Bone marrow (tissue), 2 donors: ENCODE results near the gene APP.
"Not testable (repeated sequence)": the region's sequence is repeated elsewhere in the genome, so short reads cannot be mapped to it uniquely, and the experiment has no call there.

Source experiments
- DNase-seq, 2 donors: peaks; one replicate each; lab custom pipeline; 2025; lab: John Stamatoyannopoulos, UW

The APP gene

DNA sequence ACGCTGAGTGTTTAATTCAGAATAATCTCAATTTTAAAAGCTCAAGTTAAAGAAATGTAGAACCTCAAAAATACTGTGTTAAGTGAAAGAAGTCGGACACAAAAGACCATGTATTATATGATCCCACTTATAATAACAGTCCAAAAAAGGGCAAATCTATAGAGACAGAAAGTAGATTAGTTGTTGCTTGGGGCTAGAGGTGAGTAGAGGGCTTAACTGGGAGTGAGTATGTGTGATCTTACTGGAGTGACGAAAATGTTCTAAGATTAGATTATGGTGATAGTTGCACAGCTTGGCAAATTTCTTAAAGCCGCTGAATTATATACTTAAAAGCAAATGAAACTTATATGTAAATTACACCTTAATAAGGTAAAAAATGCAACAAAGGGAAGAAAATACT lies 150.5 kb downstream of the APP start:
- no peak for DNase-seq

DNA sequence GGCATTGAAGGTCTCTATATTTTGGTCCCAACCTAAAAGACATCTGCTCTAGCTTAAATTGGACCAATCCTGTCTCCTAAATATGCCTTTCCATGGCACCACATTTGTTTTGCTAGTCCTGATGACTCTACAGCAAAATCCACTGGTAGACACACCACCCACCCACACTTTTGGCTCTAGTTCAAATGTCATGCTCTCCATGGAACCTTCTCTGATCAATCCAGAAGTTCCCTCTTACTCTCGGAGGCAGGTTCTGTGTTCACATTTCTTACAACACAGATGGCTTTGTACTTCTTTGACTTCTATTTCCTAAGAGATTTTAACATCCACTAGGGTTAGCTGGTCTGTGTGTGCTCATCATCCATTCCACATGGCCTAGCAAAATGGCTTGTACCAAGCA lies 151.3 kb downstream of the APP start:
- DNase-seq: no peak

DNA sequence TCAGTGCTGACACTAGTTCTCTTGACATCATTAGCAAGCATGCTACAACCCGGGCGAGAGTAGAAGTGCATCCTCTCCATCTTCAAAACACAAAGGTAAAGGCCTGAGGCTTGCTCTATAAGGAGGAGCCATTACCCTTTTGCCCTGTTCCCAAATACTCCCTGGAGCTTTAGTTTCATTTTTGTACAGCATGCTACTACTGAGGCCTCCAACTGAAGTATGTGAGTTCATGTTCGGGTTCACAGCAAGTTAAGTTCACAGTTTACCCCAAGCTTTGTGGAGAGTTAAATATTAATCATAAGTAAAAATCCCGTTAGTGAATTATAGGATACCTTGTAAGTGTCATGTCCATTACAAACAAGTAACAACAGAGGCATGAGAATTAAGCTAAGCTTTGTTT lies 156.6 kb downstream of the APP start:
- DNase-seq: no peak

DNA sequence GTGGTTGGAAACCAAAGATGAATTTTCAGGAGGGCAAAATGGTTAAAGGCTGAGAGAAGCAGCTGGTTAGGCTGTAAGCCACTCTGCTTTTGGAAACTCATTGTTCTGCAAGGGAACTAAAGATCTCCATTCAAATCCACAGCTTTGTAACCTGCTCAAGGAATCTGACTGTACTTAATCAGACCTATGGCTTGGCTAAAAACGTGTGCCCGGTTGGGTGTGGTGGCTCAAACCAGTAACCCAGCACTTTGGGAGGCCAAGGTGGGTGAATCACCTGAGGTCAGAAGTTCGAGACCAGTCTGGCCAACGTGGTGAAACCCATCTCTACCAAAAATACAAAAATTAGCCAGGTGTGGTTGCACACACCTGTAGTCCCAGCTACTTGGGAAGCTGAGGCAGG lies 158.1 kb downstream of the APP start:
- not testable (repeated sequence) for DNase-seq

DNA sequence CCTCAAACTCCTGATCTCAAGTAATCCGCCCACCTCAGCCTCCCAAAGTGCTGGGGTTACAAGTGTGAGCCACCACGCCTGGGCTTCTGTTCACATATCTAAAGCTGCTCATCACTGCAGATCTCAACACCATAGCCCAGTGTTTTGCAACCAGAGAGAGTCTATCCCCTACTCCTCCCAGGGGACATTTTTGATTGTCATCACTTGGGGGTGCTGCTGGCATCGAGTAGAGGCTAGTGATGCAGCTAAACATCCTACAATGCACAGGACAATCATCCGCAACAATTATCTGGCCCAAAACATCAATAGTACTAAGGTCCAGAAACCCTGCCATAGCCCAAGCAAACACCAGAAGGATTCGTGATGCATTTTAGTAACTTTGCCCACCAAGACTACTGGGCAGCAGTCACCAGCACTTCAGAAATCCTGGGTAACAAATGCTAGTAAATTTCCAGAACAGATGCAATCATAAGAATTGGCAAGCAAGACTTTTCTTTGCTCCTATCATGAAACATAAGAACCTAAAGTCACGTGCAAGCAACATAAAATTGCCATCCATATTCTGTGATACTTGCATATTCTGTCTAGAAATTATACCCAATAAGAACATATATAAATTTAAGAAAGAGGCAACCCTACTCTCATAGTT lies 159.2 kb downstream of the APP start:
- no peak for DNase-seq

DNA sequence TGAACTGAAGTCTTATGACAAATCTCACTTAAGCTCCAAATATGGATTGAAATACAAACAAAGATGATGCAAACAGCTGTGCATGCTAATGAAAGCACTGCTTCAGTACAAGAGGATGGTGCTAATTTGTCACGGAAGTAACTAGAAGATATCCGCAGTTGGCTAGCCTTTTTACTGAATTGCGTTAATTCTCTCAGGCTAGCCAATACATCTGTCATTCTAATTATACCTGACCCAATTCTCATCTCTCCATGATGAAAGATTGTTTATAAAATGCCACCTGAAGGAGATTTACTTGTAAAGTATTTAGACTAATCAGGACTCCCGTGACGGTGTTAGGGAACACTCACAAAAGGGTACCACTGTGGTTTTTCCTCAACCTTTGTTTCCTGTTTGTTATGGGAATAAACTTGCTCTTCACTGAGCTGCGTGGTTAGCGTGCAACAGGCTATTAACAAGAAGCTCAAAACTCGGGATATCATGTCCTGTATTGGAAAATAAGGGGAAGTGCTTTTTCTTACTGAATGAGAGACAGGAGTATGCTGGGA lies 162.5 kb downstream of the APP start:
- DNase-seq: no peak

DNA sequence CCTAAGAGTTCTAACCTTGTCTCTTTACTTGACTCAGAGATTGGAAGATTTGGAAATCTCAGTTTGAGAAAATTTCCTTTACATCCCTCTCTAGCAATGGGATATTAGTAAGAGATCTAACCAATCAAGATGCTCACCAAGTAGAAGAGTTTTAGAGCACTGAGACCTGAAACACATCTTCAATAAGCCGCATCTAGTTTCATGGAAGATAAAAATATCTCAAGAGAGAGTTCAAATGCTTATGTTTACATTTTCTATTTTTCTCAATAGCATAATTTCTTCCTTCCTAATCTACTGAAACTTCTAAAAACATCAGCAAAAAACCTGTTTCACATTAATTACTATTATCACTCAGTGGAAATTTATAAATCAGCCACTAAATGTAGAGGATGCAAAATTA lies 165.1 kb downstream of the APP start:
- DNase-seq: no peak

DNA sequence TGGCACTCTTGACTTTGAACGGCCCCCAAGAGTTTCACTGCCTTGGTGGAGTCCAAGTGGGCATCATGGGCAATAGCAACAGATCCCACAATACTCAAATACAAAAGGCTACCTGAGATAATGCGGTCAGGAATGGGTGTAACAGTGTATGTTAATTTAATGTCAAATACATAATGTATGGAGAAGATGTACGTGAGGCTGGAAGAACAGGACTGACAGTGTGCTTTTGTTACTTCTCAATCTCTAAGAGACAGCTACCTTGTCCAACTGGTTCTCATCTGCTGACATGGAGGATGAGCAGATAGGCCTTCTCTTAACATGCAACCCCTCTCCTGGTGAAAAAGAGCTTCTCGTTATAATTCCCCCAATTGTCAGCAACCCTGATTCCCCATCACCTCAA lies 167.2 kb downstream of the APP start:
- DNase-seq: no peak

DNA sequence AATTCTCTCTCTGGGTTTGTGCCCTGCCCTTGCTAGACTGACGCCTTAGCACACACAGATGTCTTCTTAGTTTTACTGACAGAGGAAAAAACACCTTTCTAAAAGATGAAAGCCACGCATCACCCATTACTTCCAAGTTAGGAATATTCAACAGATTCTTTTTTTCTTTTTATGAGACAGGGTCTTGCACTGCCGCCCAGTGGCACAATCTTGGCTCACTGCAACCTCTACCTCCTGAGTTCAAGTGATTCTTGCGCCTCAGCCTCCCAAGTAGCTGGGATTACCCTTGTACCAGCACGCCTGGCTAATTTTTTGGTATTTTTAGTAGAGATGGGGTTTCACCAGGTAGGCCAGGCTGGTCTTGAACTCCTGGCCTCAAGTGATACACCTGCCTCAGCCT lies 169.2 kb downstream of the APP start:
- no peak for DNase-seq

DNA sequence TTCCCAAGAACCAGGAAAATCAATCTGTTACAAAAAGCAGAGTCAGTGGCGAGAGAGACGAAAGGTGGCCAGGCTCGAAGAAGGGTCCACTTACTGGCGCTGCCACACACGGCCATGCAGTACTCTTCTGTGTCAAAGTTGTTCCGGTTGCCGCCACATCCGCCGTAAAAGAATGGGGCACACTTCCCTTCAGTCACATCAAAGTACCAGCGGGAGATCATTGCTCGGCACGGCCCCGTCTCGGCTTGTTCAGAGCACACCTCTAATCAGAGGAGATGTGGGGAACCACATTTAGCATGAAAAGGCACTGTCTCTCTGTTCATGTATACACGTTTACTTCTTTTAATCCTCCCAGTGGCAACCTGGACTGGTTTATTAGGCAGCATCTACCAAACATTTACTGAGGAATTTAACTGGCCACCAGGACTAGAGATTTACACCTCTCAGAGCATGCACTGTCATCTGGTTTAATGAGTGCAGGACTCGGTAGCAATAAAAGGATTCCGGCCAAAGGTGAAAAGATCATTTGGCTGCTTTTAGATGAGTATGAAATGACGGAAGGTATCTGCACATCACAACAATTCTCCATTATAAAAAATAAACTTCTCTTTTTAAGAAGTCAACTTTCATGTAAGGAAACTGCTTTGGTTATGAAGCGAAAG lies 170.5 kb downstream of the APP start:
- DNase-seq: no peak

DNA sequence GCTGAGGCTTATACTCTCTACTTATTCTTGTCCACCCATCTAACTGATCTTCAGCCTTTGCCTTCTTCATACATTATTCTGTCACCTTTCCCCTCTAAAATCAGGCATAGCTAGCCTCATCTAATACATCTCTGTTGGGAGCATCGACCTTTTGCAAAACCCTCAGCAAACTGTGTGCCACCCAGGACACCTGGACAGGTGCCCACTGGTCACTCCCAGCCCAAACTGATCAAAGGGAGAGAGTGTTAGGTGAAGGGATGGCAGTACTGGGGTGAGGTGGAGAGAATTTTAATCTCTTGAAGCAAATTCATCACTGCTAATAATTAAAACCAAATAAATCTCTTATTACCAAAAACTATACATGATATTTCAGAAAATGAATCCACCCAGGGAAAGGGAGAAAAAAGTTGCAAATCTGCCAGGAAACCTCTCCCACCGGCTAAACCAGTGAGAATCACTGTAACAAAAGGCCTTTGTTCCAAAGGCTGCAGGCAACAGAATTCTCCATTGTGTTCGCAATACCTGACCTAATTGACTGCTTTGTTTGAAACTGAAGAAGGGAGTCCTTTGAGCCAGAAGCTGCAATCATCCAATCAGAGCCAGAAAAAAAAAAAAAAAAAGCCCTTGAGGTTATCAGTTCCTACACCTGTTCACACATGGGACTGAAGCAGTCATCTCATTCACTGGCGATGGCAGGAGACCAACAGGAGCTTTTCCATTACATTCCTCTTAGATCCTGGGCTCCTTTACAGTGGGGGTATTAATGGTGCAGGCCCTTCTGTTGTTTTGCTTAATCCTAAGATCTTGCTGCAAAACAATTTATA lies 172.6 kb downstream of the APP start:
- DNase-seq: no peak

DNA sequence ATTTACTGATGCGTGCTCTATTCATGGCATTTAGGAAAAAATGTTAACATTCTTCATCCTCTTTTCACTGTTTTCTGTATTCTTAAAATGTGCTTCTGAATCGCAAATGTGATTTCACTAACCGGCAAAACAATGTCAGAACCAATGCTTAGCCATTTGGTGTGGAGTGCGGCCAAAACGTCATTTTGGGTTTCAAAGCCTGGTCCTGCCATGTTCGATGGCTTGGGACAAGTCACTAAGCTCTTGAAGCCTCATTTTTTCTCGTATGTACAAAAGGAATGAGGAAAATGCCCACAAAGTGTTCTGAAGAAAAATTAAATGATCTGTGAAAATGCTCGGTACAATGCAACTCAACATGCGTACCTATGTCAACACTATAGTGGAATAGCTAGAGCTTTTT lies 175.3 kb downstream of the APP start:
- no peak for DNase-seq

DNA sequence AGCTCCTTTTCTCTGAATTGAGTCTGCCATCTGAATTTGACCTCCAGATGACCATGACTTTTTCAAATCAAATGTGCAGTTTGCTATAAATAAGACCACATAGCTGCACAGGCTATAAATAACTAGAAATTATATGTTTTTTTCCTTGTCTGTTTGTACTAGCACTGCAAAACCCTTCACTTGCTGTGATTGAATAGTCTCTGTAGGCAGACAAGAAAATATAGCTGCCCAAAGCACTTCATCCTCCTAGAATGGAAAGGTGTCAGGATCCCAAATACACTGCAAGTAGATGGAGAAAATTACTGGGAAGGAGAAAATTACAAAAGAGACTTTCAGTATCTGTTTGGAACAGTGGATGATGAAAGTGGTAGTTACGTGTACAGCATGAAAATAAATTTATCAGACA lies 175.8 kb downstream of the APP start:
- no peak for DNase-seq

DNA sequence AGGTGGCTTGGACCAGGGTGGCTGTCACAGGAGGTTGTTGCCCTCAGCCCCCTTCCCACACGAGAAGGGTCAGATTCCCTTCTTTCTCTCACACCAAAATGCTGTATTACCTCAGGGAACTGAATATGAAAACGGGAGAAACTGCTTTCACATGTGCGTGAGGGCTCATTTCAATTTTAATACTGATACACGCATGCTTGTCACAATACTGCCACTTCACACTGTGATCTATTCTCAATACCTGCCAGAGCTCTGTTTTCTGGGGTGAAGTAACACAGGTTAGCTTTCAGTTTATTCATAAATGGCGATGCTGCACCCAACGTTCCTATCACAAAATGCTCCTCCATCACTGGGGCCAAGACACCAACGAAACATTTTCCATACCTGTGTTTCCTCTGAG lies 181.8 kb downstream of the APP start:
- DNase-seq: no peak

DNA sequence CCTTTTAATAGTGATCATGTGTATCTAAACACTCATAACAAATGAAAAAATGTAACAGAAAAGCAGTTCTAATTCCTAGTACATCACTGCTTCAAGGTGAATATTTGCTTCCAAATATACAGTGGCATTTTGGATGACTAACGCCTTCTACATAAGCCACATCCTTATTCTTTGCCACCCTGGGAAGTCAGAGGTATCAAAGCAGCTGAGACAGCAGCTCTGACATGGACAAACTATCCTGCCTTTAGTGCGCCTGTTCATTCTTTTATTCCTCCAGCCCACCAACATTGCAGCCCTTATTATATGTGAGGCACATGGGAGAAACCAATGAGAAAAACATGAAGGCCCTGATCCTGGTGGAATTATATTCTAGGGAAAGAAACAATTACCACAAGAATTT lies 183.0 kb downstream of the APP start:
- DNase-seq: no peak

DNA sequence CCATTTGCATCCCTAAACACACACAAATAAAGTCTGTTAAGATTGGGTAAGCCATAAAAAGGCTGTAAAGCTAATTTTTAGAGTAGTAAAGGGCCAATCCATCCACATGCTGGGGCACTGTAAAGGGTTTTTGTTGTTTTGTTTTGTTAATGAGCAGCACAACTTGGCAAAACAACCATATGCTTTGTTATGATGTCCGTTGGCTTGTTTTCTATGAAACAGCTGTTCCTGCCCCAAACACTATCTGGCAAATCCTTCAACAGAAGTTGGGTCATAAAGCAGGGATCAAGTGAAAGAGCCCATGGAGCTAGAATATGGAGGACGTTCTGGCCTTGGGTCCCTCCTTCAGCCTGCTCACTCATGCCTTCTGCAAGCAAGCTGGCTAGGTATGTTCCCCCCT lies 183.6 kb downstream of the APP start:
- no peak for DNase-seq

DNA sequence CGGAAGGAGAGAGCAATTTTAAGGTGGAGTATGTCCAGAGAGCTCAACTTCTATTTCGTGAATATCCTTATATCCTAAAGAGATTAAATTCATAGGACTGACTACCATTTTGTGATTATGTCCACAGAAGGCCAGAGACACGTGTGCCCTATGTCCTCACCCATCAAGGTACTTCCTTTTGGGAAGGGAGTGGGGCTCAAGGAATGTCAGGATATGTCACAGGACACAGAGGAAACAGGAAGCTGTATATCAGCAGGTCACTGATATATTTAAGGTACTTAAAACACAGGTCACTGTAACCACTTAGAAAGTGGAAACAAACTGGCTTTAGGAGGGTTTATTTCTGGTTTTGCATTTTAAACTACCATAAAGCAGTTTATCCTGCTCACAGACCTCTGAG lies 184.6 kb downstream of the APP start:
- DNase-seq: no peak

DNA sequence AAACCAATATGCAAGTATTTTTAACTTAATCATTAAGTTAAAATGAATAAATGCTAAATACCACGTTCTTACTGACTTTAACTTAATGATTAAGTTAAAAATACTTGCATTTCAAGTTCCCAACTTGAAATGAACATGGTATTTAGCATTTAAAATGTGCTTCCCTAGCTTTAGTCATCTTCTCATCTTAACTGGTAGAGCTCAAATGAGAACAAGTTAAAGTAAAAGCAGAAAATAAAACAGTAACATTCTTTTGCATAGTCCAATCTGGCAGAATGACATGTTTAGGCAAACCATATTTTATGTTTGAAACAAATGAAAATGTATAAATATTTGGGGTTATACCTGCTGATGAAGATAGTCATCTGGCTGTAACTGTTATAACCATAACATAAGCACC lies 186.0 kb downstream of the APP start:
- no peak for DNase-seq

DNA sequence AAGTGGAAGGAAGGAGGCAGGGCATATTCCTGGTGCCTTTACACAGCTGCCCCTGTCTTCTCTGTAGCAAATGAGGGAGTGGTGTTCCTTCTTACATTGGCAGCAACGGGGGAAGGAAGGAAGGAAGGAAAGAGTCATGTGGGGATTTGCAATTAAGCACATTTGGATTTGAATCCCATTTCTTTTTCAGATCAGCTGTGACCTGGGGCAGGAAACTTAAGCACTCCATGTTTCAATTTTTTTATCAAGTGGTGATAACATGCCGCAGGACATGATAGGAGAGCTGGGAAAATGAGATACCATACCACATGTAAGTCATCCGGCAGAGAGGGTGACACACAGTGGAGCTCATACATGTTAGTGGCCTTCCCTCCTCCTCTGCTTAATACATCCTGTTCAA lies 186.8 kb downstream of the APP start:
- no peak for DNase-seq

DNA sequence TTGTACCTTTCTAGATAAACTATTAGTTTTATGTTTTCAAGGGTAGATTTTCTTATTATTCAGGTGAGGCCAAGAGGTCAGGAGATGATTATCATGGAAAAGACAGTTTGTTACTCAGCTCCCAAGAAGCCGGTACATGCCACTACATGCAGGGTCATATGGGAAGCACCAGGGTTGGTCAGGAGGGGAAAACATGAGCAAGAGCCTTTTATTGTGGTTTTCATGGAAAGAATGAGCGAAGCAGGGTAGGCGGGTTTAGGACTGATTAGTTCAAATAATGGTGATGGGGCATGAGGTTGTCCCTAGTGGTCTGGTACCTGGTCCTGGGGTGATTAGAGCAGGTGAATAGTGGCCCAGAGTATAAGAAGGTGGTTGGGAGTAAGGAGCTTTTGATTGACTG lies 189.9 kb downstream of the APP start:
- DNase-seq: no peak

DNA sequence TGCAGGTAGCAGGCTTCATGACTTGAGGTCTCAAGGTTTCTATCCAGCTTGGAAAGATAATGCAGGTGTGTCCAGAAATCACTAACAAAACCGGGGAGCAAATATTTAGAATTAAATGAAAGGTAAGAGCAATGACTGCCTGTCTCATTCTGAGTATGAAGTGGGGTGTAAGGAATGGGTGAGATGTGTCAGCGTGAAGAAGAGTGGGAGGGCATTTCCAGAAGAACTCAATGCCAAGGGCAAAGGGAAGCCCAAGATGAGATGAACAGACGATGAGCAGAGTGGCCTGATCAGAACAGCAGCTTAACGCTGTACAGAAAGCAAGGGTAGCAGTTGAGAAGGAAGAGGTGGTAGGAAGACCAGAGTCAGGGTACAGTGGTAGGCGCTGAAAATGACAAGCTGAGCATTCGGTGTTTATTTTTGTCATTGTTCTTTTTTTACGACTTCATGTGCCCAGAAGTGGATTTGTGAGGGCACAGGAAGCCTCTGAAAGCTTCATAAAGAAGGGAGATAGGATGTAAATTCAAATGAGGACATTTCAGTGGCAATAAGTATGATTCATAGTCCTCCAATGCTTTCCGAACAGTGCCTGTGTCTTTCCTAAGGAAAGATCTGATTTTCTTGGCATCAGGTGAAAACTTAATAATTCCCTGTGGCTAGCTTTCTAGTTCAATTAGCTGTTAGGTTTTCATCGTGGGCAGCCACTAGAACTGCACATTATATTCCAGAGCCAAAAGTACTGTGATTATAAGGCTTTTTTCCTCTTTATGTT lies 190.5 kb downstream of the APP start:
- no peak for DNase-seq

DNA sequence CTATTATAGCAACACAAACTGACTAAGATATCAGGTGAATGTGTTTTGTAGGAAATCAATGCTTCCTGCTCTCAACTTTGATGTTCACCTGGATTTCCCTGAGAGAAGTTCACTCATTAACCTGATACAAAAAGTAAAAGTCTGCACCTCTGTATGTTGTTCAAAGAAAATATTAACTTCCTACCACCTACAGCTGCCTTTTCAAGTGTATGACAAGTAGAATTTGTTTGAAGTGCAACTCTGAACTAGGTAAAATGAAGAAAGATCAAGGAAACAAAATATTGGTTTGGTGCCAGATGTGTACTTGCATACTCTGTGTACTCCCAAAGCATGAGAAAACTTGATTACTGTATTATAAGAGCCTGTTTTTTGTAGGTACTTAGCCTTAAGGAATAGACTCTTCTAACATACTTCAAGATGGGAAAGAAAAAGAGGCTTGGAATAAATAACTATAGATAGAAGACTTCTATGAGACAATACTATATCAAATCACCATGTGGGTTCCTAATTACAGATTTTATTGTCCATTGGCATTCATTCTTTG lies 193.4 kb downstream of the APP start:
- DNase-seq: no peak
